Muscle of leg (tissue), 11 donors: Measurements from ENCODE around the gene PLXDC2. TPM values are rescaled to one million over a fixed set of nuclear protein-coding genes. Genes with fewer than 3 reads are reported as not detected.

Source experiments
- DNase-seq: peaks from one replicate; pipeline ENCODE4 v3.0.0; 2013
- H3K27ac ChIP-seq: one replicate; pipeline ENCODE4 v1.5.1; 2013; ENCODE audit warnings: mild to moderate bottlenecking, low read length, control low read depth
- H3K27me3 ChIP-seq: one replicate; pipeline ENCODE4 v1.6.1; 2013; ENCODE audit warnings: low read length; ENCODE audit not compliant: control insufficient read depth, insufficient read depth
- H3K36me3 ChIP-seq: one replicate; pipeline ENCODE4 v1.6.1; 2013; ENCODE audit warnings: low read length; ENCODE audit not compliant: control insufficient read depth, insufficient read depth
- H3K4me1 ChIP-seq: one replicate; pipeline ENCODE4 v1.6.1; 2013; ENCODE audit warnings: low read length; ENCODE audit not compliant: control insufficient read depth, insufficient read depth
- H3K4me3 ChIP-seq: one replicate; pipeline ENCODE4 v1.5.1; 2013; ENCODE audit warnings: low read length, control low read depth
- H3K9me3 ChIP-seq: replicated peaks from 2 replicates; pipeline ENCODE4 v1.6.1; 2013; ENCODE audit warnings: low read depth, low read length; ENCODE audit not compliant: control insufficient read depth
- WGBS: methylation state at CpG from one replicate; pipeline ENCODE4 v1.1.5; 2013; ENCODE audit warnings: missing lambda C conversion rate; ENCODE audit not compliant: insufficient coverage; 5-methylcytosine and 5-hydroxymethylcytosine counted together
- polyA plus RNA-seq, 8 donors: library from polyadenylated mRNA; unstranded; fragments of 120-200 nt; gene quantifications; one replicate each; pipeline versions ENCODE4 v1.2.1 to v1.2.3, GENCODE V29; 2013; ENCODE audit warnings: inconsistent platforms in 1 of 8, low replicate concordance in 1 of 8; ENCODE audit not compliant: insufficient read length in 8 of 8, insufficient read depth in 1 of 8
- total RNA-seq: library from RNA; stranded (reverse); fragments of 120-200 nt; gene quantifications from one replicate; pipeline ENCODE4 v1.2.4, GENCODE V29; 2013

Gene PLXDC2
- total and polyA plus RNA-seq, 9 donors = 20.9 to 49.9 (median 33.9) TPM

DNA sequence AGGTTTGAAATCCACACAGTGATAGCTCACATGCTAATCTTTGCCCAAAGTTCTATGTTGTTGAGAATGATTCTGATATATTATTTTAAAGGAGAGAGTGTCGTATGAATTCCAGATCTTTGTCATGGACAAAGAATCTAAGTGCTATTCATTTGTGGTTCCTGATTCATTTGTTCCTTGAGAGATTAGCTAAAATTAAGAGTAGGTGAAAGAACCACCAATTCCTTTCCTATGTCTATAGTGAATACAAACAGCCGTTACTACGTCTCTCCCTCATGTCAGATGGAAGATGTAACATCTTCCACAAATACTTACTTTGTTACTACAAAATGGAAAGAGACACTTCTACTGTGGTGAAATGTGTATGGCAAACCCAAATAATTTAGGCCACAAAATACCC lies 3.3 kb upstream of the PLXDC2 start:
- H3K36me3 ChIP-seq = no peaks in the 10 kb centered on the region
- H3K4me3 ChIP-seq = no peak overlapping the region
- no CpG with 5 or more reads among the region's 3 CpGs for WGBS
- no peak for DNase-seq
- H3K9me3 ChIP-seq = no peaks in the 10 kb centered on the region
- no peak overlapping the region for H3K27ac ChIP-seq
- no peaks in the 10 kb centered on the region for H3K27me3 ChIP-seq
- H3K4me1 ChIP-seq = no peaks in the 10 kb centered on the region

DNA sequence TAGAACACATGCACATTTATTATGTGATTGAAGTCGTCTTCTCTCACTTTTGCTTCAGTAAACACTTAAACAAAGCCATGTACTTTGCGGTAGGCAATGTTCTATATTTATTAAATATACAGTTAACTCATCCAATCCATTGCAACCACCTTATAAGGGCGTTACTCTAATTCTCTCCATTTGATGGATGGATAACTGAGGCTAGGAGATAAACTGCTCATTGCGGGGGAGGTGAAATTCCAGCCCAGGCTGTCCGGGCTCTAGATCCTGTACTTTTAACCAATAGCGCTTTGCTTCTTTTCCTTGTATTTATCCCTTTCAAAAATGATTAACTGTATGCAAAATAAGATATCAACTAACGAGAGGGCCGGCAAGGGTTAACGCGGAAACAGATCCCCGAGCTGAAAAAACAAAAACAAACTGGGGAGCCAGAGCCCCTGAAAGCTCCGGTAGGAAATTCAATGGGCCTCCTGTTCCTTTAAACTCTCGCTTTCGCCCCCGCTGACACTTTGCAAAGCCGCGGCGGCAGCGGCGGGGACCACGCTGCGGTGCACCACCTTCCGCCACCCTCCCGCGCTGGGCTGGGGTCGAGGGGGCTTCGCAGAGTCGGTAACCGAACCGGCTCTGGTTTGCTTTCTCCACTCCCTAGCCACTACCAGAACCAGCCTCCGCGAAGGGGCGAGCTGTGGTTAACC lies 1.0 kb upstream of the PLXDC2 start:
- Histone ChIP-seq H3K36me3 (no peaks in the 10 kb centered on the region), H3K27ac (peak overlapping the region; percentile 80), H3K4me1 (no peaks in the 10 kb centered on the region), H3K4me3 (peak overlapping the region; percentile 94), H3K9me3 (no peaks in the 10 kb centered on the region), H3K27me3 (no peaks in the 10 kb centered on the region)
- peak; percentile 80 for DNase-seq
- 0% methylated on average over 26 of the region's 33 CpGs for WGBS

DNA sequence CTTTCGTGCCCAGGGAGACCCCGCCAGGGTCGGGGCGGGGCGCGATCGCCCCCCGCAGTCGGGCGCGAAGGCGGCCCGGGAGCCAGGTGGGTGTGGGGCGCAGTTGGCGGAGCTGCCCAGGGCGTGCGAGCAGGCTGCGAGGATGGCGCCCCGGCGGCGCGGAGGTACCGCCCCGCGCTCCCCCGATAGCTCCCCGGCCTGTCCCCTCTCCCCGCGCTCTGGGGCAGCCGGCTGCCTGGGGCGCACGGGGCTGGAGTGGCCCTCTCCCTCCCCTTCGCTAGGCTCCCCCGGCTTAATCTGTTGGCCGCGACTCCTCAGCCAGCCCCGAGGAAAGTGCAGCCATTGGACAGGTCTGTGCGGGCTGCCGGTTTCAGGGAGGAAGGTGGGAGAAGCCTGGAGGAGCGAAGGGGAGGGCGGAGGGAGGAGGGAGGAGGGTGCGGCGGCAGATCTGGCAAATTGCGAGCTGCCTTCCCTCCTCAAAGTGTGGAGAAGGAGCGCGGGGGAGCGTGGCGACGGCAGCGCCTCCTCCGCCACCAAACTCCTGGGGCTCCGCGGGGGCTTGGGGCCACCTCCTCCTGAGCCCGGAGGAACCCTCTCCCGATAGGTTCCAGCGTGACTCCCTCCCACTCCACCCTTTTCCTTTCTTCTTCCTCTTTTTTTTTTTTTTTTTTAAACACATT lies 361 bp upstream of the PLXDC2 start:
- under 1% methylated on average over 52 of the region's 57 CpGs for WGBS
- Histone ChIP-seq H3K27ac (peak overlapping the region; percentile 97), H3K27me3 (no peaks in the 10 kb centered on the region), H3K4me3 (peak overlapping the region; percentile 94), H3K4me1 (no peaks in the 10 kb centered on the region), H3K9me3 (no peaks in the 10 kb centered on the region), H3K36me3 (peaks cover under 1% of the 10 kb centered on the region)
- peak; percentile 96 for DNase-seq

DNA sequence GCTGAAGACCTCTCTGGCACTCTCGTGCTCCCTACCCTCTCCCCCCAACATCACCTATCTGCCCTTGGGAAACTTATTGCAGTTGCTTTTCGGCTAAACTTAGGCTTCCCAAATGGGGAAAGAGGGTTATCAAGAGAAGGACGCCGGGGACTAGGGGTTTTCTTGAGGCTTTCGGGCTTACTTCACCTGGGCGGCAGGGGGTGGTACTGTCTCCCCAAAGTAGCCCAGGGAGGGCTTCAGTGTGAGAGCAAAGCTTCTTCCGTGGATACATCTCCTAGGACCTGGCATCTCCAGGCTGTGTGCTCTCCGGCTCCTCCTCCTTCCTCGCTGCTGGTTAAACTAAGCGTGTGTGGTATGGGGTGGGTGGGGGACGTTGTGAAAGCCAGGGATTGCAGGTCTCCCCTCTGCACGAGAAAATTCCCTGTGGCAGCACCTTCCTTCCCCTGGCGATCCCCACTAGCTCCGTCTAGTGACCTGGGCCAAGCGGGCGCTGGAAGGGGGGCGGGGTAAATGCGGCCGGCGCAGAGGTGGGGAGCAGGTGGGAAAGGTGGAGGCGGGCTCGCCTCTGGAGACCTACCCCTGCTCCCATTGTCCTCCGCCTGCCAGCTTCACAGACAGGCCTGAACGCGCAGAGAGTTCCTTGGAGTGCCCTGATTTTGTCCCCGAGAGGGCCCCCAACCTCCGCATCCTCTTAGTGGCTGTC lies 1.1 kb downstream of the PLXDC2 start:
- Histone ChIP-seq H3K27me3 (no peaks in the 10 kb centered on the region), H3K4me3 (peak overlapping the region; percentile 94), H3K27ac (peak overlapping the region; percentile 97), H3K4me1 (no peaks in the 10 kb centered on the region), H3K9me3 (no peaks in the 10 kb centered on the region), H3K36me3 (peaks cover 3% of the 10 kb centered on the region)
- 0% methylated on average over 12 of the region's 27 CpGs for WGBS
- peak; percentile 79 for DNase-seq

DNA sequence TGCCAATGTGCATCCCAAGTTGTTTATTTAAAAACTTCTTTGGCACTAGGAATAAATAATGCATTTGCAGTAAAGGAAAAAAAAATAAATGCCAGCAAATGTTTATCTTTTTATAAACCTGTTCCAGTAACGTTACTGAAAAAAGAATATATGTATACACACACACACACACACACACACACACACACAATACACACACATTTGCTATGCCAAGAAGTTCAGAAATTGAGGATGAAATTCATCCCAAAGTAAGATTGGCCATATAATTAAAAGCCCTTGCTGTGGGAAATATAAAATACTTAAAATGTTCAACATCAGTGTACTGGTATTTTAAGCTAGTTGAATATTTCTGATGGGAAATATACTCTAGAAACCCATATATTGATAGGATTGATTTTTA lies 2.6 kb downstream of the PLXDC2 start:
- H3K4me1 ChIP-seq = peaks cover 3% of the 10 kb centered on the region
- WGBS = no CpG with 5 or more reads among the region's 1 CpG
- no peaks in the 10 kb centered on the region for H3K27me3 ChIP-seq
- peak; percentile 58 for DNase-seq
- no peaks in the 10 kb centered on the region for H3K9me3 ChIP-seq
- peak overlapping the region; percentile 94 for H3K4me3 ChIP-seq
- peaks cover 3% of the 10 kb centered on the region for H3K36me3 ChIP-seq
- peak overlapping the region; percentile 97 for H3K27ac ChIP-seq

DNA sequence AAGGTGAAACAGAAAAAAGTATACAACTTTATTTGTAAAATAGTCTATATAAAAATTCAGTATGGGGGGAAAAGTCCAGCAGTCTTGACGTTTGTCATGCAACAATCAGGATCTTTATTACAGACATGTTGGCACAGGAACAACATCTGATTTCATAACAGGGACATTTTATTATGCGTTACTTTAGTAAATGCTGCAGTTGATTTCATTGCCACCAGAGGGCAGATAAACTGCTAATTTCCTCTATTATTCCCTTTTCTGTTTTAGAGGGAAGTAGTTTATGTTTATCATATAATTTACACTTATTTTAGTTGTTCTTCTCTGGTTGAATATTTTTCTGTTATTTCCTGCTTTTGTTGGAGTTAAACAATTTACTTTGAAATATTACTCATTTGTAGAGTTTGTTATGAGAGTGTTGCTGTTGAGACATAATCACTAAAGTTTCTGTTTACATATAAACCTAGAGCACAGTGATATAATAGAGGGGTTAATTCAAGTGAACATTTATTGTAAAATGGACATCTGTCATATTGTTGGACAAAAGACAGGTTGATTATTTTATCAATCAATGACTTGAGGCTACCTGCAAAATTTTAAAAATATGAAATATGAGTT lies 3.3 kb downstream of the PLXDC2 start:
- peak; percentile 96 for DNase-seq
- H3K27me3 ChIP-seq = no peaks in the 10 kb centered on the region
- no peaks in the 10 kb centered on the region for H3K9me3 ChIP-seq
- peaks cover 3% of the 10 kb centered on the region for H3K36me3 ChIP-seq
- peaks cover 3% of the 10 kb centered on the region for H3K4me1 ChIP-seq
- WGBS = no CpG with 5 or more reads among the region's 2 CpGs
- H3K4me3 ChIP-seq = peak overlapping the region; percentile 94
- peak overlapping the region; percentile 97 for H3K27ac ChIP-seq

DNA sequence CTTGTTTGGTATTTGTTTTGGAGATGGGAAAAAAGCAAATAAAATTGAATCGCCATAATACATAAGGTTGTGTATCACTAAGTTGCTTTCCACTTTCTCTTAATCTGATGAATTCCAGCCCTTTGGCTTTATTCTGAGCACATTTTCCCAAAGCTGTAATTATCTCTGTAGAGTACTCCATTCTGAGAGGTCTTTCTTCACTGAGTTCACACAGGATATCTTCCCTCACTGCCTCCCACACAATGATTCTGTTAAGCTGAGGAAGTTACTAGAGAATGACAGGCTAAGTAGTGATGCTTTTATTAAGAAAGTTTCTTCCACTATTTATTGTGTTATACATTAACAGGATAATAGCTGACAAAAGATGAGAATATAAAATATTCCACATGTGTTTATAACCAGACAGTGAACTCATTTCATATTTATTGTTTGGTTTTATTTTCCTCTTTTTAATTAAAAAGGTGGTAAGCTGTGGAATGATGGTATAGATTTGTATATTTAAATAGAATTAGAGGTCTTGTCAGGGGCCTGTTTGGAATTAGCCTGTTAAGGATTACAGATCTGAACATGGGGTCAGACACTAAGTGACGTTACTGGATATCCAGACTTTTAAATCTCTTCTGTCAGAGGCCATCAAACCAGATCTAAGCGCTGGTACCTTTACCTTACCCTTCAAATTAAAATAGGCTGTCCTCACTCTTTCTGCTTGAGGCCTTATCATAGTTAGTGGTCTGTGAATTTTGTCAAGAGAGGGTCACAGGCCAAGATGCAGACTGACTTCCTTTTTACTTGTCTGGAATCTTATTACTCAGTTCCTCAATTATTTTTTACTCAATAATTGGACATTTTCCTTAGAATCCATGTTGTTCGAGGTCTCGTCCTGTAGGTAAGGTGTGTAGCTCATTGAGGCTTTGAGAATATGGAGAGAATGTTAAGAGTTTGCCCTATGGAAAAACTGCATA lies 8.4 kb downstream of the PLXDC2 start:
- H3K36me3 ChIP-seq = peaks cover 3% of the 10 kb centered on the region
- WGBS = no CpG with 5 or more reads among the region's 5 CpGs
- no peaks in the 10 kb centered on the region for H3K27me3 ChIP-seq
- peaks cover 18% of the 10 kb centered on the region for H3K4me1 ChIP-seq
- DNase-seq = peak; percentile 93
- no peaks in the 10 kb centered on the region for H3K9me3 ChIP-seq
- peak overlapping the region; percentile 35 for H3K27ac ChIP-seq
- H3K4me3 ChIP-seq = no peak overlapping the region

DNA sequence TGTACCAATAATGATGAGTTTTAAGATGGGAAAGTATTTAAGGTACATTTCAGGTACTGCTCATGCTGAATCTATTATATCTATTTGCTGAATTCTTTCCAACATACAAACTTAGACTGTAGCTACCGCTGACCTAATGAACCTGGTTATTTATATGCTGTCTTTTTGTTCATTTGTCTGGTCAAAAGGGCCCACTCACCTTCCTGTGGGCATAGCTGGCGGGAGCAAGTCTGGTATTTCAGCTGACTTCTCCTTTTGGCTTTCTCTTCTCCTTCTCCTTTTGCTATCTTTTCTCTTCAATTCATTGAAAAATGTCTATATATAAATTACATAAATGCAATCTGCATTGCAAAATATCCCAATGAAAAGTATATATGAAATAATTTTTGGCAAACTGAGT lies 9.5 kb downstream of the PLXDC2 start:
- H3K27ac ChIP-seq = no peak overlapping the region
- WGBS = no CpG with 5 or more reads among the region's 2 CpGs

DNA sequence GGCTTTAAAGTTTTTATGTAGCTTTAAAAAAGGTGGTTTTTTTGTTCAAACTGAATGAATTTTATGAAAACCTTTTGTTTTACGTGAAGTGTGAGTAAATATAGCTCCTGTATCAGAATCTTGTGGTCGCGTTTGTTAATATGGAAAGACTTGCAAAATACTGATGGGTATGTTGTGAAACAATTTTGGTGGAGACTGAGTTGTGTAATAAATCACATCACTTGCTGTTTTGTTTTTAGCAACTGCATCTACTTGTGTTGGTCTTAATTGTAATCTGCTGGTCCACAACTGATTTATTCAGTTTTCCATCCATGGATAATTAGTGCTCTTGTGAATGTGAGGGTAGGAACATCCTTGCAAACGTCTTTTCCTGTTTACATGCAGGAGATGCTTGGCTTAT lies 10.5 kb downstream of the PLXDC2 start:
- WGBS = no CpG with 5 or more reads among the region's 4 CpGs
- H3K27ac ChIP-seq = no peak overlapping the region
- peaks cover 18% of the 10 kb centered on the region for H3K4me1 ChIP-seq
- no peak for DNase-seq
- no peaks in the 10 kb centered on the region for H3K9me3 ChIP-seq
- no peak overlapping the region for H3K4me3 ChIP-seq
- no peaks in the 10 kb centered on the region for H3K36me3 ChIP-seq
- no peaks in the 10 kb centered on the region for H3K27me3 ChIP-seq

More for the DNA sequence above, 9.5 kb downstream of the PLXDC2 start:
- peaks cover 18% of the 10 kb centered on the region for H3K4me1 ChIP-seq
- peaks cover 3% of the 10 kb centered on the region for H3K36me3 ChIP-seq
- no peaks in the 10 kb centered on the region for H3K27me3 ChIP-seq
- DNase-seq = no peak
- H3K4me3 ChIP-seq = no peak overlapping the region
- H3K9me3 ChIP-seq = no peaks in the 10 kb centered on the region
